Left renal cortex interstitium (tissue), 4 donors: Measurements from ENCODE around the gene GLIS1. TPM values are rescaled to one million over a fixed set of nuclear protein-coding genes. Genes with fewer than 3 reads are reported as not detected.

ENCODE experiments used
- DNase-seq, 4 donors: peaks; one replicate each; pipeline ENCODE4 v3.0.0-alpha.2; 2013; ENCODE audit warnings: low read depth in 4 of 4, low spot score in 2 of 4, missing footprints in 1 of 4
- polyA plus RNA-seq, 4 donors: library from polyadenylated mRNA; unstranded; fragments of 120-200 nt; gene quantifications; one replicate each; pipeline ENCODE4 v1.2.1, GENCODE V29; 2013; ENCODE audit not compliant: insufficient read length in 4 of 4

The GLIS1 gene
- polyA plus RNA-seq, 4 donors: 1.8 to 3.6 (median 3.0) TPM

DNA sequence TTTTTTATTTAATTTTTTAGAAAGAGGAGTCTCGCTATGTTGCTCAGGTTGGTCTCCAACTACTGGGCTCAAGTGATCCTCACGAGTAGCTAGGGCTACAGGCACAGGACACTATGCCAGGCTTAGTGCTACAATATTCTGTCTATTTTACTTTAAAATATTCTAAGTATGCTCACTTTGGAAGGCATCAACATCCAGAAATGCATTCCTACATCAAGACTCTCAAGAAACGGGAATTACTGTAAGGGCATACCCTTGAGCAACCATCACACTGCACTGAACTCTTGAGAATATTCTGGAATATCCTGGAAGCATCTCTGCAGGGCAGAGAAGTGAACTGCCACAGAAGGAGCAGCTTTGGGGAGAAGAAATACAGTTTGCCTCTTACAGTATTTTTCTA lies 280.3 kb downstream of the GLIS1 start:
- no peak for DNase-seq

Other genes starting within 250 kb of the GLIS1 start
- gene NDC1, start 99.1 kb upstream of the GLIS1 start, polyA plus RNA-seq: 10 to 100 TPM; 25.6 to 31.6 (median 29.0) TPM
- 10 to 100 TPM; 31.1 to 36.3 (median 33.1) TPM for gene YIPF1, start 150.6 kb upstream of the GLIS1 start, polyA plus RNA-seq
- 10 to 100 TPM in 1 of 4 donors, 1 to 10 TPM in 3; 3.8 to 10.3 (median 7.8) TPM for gene DIO1, start 155.0 kb upstream of the GLIS1 start, polyA plus RNA-seq
- gene IFT25, start 206.5 kb upstream of the GLIS1 start, polyA plus RNA-seq: 10 to 100 TPM; 44.9 to 66.6 (median 48.3) TPM
- gene LRRC42, start 207.2 kb upstream of the GLIS1 start, polyA plus RNA-seq: 10 to 100 TPM; 38.6 to 48.1 (median 42.1) TPM